ENCODE measurements around the gene JPH2.

JPH2 gene

GRCh38 chr20:44125332-44126127 is 61.5 kb downstream of the JPH2 start:
- no peak for DNase-seq (ENCODE audit: low spot score)

GRCh38 chr20:44123874-44124535 is 63.0 kb downstream of the JPH2 start:
- no peak for DNase-seq (ENCODE audit: low spot score)

DNA sequence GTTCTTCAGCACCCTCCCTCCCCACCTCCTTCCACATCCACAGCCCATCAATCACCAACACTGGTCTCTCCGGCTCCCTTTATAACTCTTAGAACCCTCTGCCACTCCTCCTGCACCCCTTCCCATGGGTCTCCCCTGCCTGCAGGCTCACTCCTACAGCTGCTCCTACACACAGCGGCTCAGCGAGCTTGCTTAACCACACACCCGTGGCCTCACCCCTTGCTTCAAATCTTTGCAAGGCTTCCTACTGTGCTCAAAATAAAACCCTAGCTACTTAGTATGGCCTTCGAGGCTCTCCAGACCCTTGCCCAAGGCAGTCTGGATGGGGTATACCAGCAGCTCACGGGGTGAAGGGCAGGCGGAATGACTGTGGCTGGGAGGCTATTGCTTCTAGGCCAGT is 63.7 kb downstream of the JPH2 start:
- no peak for DNase-seq (ENCODE audit: low spot score)

DNA sequence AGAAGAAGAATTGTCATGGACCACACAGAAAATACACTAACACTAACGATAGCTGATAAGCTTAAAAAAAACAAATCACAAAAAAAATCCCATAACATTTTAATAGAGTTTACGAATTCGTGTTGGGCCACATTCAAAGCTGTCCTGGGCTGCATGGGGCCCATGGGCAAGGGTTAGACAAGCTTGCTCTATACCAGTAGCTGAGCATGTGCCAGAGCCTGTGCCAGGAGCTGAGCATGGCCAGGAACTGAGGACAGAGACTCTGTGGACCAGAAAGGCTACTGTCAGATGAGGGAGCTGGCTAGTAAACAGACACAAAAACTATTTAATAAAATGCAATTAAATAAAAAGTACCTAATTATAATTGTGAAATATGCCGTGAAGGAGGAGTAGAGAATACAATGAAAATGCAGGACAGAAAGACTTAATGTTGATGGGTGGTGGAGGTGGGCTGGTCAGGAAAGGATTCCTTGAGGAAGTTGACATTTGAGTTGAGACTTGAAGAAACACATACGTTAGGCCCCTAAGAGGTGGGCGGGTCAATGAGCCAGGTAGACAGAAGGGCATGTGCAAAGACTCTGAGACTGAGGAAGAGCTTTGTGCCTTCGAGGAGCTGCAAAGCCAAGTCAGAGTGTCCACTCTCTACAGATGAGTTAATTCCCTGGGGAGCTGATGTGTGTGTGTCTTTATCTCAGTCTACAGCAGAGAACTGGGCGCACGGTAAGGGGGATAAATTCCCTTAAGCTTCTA is 66.1 kb downstream of the JPH2 start:
- no peak for DNase-seq (ENCODE audit: low spot score)

GRCh38 chr20:44118185-44119033 is 68.6 kb downstream of the JPH2 start:
- DNase-seq (ENCODE audit: low spot score): no peak

GRCh38 chr20:44117296-44118184 is 69.4 kb downstream of the JPH2 start:
- no peak for DNase-seq (ENCODE audit: low spot score)

DNA sequence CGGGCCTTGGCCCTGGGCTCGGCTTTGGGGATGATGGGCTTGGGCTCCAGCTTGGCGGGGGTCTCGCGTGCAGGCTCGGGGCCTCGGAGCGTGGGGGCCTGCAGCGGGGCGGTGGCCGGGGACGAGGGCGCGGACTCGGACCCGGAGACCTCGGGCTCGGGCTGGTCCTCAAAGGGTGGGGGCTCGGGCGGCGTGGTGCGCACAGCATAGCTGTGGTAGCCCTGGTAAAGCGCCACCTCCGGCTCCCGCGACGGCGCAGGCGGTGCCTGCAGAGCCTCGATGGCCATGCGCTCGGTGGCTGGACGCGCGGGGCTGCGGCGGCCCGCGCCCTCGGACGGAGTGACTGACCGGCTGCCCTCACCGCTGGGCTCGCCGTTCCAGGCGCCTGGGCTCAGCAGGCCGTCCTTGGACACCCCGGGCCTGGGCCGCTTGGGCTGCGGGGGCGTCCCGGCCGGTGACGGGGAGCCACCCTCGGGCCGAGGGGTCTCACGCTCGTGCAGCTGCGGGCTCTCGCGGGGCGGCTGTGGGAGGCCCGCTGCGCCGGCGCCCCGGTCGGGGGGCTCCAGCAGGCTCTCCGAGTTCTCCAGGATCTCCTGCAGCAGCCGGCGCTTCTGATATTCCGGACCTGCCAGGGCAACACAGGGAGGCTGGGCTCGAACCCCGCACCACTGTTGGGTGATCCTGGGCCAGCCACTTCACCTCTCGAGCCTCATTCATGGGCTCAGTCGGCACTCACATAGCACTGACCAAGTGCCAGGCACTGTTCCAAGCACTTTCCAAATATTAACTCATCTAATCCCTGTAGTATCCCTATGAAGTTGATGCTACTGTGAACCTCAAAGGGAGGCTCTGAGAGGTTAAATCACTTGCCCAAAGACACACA is 71.0 kb downstream of the JPH2 start:
- no peak for DNase-seq (ENCODE audit: low spot score)

DNA sequence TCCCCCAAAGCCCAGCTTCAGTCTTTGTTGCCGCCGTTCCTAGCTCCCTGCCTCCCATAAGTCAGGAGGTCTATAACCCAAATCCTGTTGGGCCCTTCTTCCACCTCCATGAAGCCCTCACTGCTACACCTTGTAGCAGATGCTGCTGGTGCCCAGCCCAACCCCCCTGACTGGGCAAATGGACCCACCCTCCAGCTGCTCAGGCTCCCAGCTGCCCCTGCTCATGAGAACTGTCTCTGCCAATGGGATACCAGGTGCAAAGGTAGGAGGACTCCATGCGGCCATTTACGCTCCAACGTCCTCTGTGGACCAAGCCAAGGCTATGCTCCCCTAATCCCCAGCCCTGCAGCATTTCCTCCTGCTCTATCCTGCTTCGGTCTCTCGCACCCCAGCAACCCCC is 71.8 kb downstream of the JPH2 start:
- no peak for DNase-seq (ENCODE audit: low spot score)

GRCh38 chr20:44113618-44114376 is 73.2 kb downstream of the JPH2 start:
- DNase-seq (ENCODE audit: low spot score): no peak

DNA sequence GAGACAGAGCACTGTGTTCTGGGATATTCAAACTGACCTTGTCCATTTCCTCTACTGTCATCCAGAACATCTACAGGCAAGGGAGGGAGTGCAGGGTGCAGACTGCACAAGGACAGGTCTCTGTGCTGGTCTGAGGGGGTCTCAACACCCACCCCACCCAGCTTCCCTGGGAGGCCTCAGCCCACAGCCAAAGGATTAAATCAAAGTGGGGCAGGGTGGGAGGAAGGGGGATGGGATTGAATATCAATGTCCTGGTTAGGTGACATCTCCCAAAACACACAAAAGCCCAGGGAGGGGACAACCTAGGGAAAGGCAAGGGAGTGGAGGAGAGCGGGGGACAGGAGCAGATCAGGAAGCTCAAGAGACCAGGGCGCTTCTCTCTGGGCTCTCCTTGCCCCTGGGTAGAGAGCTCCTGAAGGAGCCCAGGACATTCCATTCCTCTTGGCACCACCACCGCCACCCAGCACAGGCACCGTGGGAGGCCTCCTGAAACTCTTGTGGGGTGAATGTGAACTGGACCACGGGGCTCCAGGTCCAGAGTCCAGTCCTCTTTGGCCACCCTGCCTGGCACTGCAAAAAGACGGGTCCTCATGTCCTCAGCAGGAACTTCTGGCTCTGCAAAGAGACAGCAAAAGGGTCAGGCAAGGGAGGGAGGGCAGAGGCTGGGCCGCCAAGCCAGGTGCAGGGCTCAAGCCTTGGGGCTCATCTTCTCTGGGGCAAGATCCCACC is 73.9 kb downstream of the JPH2 start:
- DNase-seq (ENCODE audit: low spot score): no peak

- DNase-seq (ENCODE audit: low spot score): no peak
These were observed 74.5 kb downstream of the JPH2 start for GRCh38 chr20:44112456-44112855.

DNA sequence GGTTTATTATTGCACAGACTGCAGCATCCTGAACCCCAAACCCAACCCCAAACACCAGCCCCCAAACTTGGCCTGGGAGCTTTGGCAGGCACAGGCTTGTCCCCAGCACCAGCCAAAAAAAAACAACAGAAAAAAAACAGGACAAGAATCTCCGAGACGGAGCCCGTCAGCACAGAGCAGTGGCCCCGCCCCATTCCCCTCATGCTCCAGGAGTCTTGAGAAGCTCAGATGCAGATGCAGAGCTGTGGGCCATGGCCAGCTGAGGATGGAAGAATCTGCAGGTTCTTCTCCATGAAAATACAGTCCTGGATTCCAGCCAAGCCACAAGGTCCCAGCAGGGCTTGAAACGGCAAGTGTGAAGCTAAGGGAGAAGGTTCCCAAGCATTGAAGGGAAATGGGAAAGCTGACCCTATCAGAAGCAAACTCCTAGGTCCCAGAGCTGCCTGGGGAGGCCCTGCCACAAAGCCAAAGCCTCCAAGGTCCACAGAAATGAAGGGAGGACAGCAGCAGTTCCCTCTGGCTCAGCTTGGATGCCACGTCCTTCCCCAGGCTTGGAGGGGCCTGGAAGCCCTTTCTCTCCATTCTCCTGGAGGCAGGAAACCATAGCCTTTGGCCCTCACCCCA is 75.2 kb downstream of the JPH2 start:
- no peak for DNase-seq (ENCODE audit: low spot score)

GRCh38 chr20:44110816-44111568 is 76.0 kb downstream of the JPH2 start:
- DNase-seq (ENCODE audit: low spot score): no peak

DNA sequence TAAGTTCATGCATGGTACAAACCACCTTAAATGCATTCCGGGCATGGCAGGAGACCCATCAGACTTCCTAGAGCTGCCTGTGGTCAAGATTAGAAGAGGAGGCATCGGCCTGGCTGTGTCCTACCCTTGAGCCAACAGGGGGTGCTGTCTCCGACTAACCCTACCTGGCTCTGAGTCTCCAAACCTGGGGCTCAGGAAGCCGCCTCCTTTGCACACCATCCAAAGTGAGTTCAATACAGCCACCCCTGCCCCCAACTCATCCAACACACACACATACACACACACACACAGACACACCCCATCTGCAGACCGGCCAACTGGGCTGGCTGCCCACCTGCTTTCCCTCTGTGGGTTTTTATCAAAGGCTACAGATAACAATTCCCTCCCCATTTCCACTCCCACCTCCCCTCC is 77.0 kb downstream of the JPH2 start:
- no peak for DNase-seq (ENCODE audit: low spot score)

DNA sequence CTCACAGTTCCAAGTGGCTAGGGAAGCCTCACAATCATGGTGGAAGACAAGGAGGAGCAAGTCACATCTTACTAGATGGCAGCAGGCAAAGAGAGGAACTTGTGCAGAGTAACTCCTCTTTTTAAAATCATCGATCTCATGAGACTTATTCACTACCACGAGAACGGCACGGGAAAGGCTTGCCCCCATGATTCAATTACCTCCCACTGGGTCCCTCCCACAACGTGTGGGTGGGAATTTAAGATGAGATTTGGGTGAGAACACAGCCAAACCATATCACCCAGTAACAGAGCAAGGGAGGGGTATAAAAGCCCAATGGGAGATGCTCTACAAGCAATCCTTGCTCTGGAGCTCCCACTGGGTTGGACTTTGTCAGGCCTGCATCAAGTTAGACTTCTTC is 80.4 kb downstream of the JPH2 start:
- DNase-seq (ENCODE audit: low spot score): no peak

GRCh38 chr20:44104798-44105517 is 82.0 kb downstream of the JPH2 start:
- no peak for DNase-seq (ENCODE audit: low spot score)

DNA sequence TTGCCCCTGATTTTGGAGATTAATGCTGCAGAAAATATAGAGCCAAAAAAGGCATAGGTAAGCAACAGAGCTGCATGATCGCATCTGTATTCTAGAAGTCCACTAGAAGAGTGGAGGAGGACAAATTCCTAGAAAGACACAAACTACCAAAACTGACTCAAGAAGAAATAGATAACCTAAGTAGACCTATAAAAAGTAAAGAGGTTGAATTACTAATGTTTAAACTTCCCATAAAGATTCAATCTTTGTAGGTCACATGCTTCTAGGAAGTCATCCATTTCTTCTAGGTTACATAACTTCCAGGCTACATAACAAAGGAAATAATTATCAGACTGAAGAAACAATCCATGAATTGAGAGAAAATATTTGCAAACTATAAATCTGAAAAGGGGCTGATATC is 84.4 kb downstream of the JPH2 start:
- DNase-seq (ENCODE audit: low spot score): no peak
